Measurements from ENCODE around the gene IL36G.
A peak's percentile ranks its signal among the peaks of the same experiment; 100 is the strongest.

Gene IL36G

GRCh38 chr2:112947374-112947773 is 30.4 kb upstream of the IL36G start:
- DNase-seq (ENCODE audit: extremely low spot score), result no peak
- POLR2A ChIA-PET, result no interaction called here
- CTCF ChIA-PET, result no interaction called here
- TF ChIP-seq SP1 (IDR thresholded peaks at IDR 0.05) (no peak), ARNT (IDR thresholded peaks at IDR 0.05) (no peak), FOXM1 (IDR thresholded peaks at IDR 0.05; ENCODE audit: borderline replicate concordance) (no peak), FOXA1 (IDR thresholded peaks at IDR 0.05) (no peak), ELF4 (IDR thresholded peaks at IDR 0.05) (no peak), ZNF384 (IDR thresholded peaks at IDR 0.05) (no peak), TARDBP (IDR thresholded peaks at IDR 0.05) (no peak), NFRKB (IDR thresholded peaks at IDR 0.05) (no peak), SUZ12 (IDR thresholded peaks at IDR 0.05) (no peak), BHLHE40 (IDR thresholded peaks at IDR 0.05; ENCODE audit: borderline replicate concordance) (no peak), LEF1 (IDR thresholded peaks at IDR 0.05; ENCODE audit: borderline replicate concordance) (no peak), HDGF (IDR thresholded peaks at IDR 0.05; ENCODE audit: borderline replicate concordance) (no peak)

- POLR2A ChIA-PET, result no interaction called here
- CTCF ChIA-PET, result interaction anchor here (1.1 kb wide), 1 partner anchor 10 kb away, joined by 4 read pairs; no protein-coding TSS in a partner anchor
- no peak for TF ChIP-seq ZNF384 (IDR thresholded peaks at IDR 0.05)
- no peak for TF ChIP-seq BHLHE40 (IDR thresholded peaks at IDR 0.05; ENCODE audit: borderline replicate concordance)
- TF ChIP-seq CTBP1 (IDR thresholded peaks at IDR 0.05; ENCODE audit: borderline replicate concordance), result no peak
- no peak for TF ChIP-seq LEF1 (IDR thresholded peaks at IDR 0.05; ENCODE audit: borderline replicate concordance)
- TF ChIP-seq TARDBP (IDR thresholded peaks at IDR 0.05), result no peak
- no peak for TF ChIP-seq SUZ12 (IDR thresholded peaks at IDR 0.05)
- no peak for TF ChIP-seq ARNT (IDR thresholded peaks at IDR 0.05)
- no peak for DNase-seq (ENCODE audit: extremely low spot score)
Observed at GRCh38 chr2:112949456-112949855, 28.4 kb upstream of the IL36G start.

- CTCF ChIA-PET, result interaction anchor here (4.0 kb wide), 1 partner anchor 13 kb away, joined by 18 read pairs; no protein-coding TSS in a partner anchor
- DNase-seq (ENCODE audit: extremely low spot score), result no peak
- TF ChIP-seq ELF4 (IDR thresholded peaks at IDR 0.05) (no peak), L3MBTL2 (conservative IDR thresholded peaks at IDR 0.05) (no peak), PKNOX1 (IDR thresholded peaks at IDR 0.05) (no peak), LEF1 (IDR thresholded peaks at IDR 0.05; ENCODE audit: borderline replicate concordance) (no peak), NFRKB (IDR thresholded peaks at IDR 0.05) (no peak), SP1 (IDR thresholded peaks at IDR 0.05) (no peak), FOXK2 (IDR thresholded peaks at IDR 0.05) (no peak), ZNF384 (IDR thresholded peaks at IDR 0.05) (no peak), SUZ12 (IDR thresholded peaks at IDR 0.05) (no peak), BHLHE40 (IDR thresholded peaks at IDR 0.05; ENCODE audit: borderline replicate concordance) (no peak), HDGF (IDR thresholded peaks at IDR 0.05; ENCODE audit: borderline replicate concordance) (no peak), ARNT (IDR thresholded peaks at IDR 0.05) (no peak), FOXM1 (IDR thresholded peaks at IDR 0.05; ENCODE audit: borderline replicate concordance) (no peak), CTBP1 (IDR thresholded peaks at IDR 0.05; ENCODE audit: borderline replicate concordance) (no peak), TARDBP (IDR thresholded peaks at IDR 0.05) (no peak), FOXA1 (IDR thresholded peaks at IDR 0.05) (no peak)
- POLR2A ChIA-PET, result interaction anchor here (1.1 kb wide), 1 partner anchor 12 kb away, joined by 3 read pairs; no protein-coding TSS in a partner anchor
Observed at GRCh38 chr2:112954364-112954763, 23.4 kb upstream of the IL36G start.

GRCh38 chr2:112957511-112957910 is 20.3 kb upstream of the IL36G start:
- TF ChIP-seq HDGF (IDR thresholded peaks at IDR 0.05; ENCODE audit: borderline replicate concordance) (no peak), PKNOX1 (IDR thresholded peaks at IDR 0.05) (no peak), CTBP1 (IDR thresholded peaks at IDR 0.05; ENCODE audit: borderline replicate concordance) (no peak), SP1 (IDR thresholded peaks at IDR 0.05) (no peak), NFRKB (IDR thresholded peaks at IDR 0.05) (no peak), LEF1 (IDR thresholded peaks at IDR 0.05; ENCODE audit: borderline replicate concordance) (no peak), SUZ12 (IDR thresholded peaks at IDR 0.05) (no peak), BHLHE40 (IDR thresholded peaks at IDR 0.05; ENCODE audit: borderline replicate concordance) (no peak), L3MBTL2 (conservative IDR thresholded peaks at IDR 0.05) (no peak), TARDBP (IDR thresholded peaks at IDR 0.05) (no peak), ARNT (IDR thresholded peaks at IDR 0.05) (no peak), ZNF384 (IDR thresholded peaks at IDR 0.05) (no peak), FOXK2 (IDR thresholded peaks at IDR 0.05) (no peak), ELF4 (IDR thresholded peaks at IDR 0.05) (no peak), FOXA1 (IDR thresholded peaks at IDR 0.05) (no peak), FOXM1 (IDR thresholded peaks at IDR 0.05; ENCODE audit: borderline replicate concordance) (no peak)
- DNase-seq (ENCODE audit: extremely low spot score), result no peak
- POLR2A ChIA-PET, result no interaction called here
- CTCF ChIA-PET, result interaction anchor here (4.0 kb wide), 1 partner anchor 16 kb away, joined by 18 read pairs; no protein-coding TSS in a partner anchor

GRCh38 chr2:112958428-112959108 is 19.2 kb upstream of the IL36G start:
- TF ChIP-seq NFRKB (IDR thresholded peaks at IDR 0.05) (no peak), FOXA1 (IDR thresholded peaks at IDR 0.05) (no peak)
- ChIA-PET CTCF (interaction anchor here (0.8 to 1.6 kb wide), 7 partner anchors 9 to 427 kb away, joined by 3 to 22 read pairs (median 4); no protein-coding TSS in a partner anchor), POLR2A (no interaction called here)
- peak; percentile 62 for DNase-seq (ENCODE audit: extremely low spot score)

GRCh38 chr2:112959109-112959812 is 18.5 kb upstream of the IL36G start:
- peak; percentile 19 for DNase-seq (ENCODE audit: extremely low spot score)
- TF ChIP-seq L3MBTL2 (conservative IDR thresholded peaks at IDR 0.05) (peak; percentile 38; the same call in 1 of the 2 replicates), HDGF (IDR thresholded peaks at IDR 0.05; ENCODE audit: borderline replicate concordance) (no peak)
- CTCF ChIA-PET, result interaction anchor here (0.6 to 1.6 kb wide), 9 partner anchors 9 to 426 kb away, joined by 3 to 22 read pairs (median 4); no protein-coding TSS in a partner anchor
- POLR2A ChIA-PET, result no interaction called here

Data from HEK293T (cell line).